Measurements from ENCODE around the gene FER. TPM values are rescaled to one million over a fixed set of nuclear protein-coding genes. Genes with fewer than 3 reads are reported as not detected.
"Not testable (repeated sequence)": the region's sequence is repeated elsewhere in the genome, so short reads cannot be mapped to it uniquely, and the experiment has no call there.

The FER gene
- polyA plus RNA-seq, 5 donors, result 10.5 to 22.3 (median 18.9) TPM

DNA sequence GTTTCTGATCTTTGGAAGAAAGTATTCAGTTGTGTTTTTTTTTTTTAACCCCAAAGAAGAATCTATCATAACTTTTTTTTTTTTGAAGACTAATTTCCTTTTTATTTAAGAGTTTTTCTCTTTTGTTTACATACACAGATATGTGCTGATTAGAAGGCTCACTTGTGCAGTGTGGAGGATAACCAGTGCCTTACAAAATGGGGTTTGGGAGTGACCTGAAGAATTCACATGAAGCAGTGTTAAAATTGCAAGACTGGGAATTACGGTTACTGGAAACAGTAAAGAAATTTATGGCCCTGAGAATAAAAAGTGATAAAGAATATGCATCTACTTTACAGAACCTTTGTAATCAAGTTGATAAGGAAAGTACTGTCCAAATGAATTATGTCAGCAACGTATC lies 50.3 kb downstream of the FER start:
- DNase-seq, result no peak

- DNase-seq, result no peak
These were observed 51.0 kb downstream of the FER start for GRCh38 chr5:108798513-108799265.

DNA sequence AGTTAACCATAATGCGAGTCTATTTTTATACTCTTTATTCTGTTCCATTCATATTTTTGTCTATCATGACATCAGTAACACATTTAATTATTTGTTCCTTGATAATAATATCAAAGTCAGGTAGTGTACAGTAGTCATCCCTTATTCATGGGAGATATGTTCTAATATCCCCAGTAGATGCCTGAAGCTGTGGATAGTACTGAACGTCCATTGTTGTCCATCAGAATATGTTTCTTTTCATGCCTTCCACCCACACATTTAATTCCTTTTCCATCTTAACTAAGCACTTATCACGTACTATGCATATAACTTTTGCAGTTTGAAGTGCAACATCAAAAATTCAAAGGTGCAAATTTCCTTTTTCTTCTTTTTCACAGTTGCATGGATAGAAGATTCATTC lies 53.6 kb downstream of the FER start:
- DNase-seq, result no peak

- no peak for DNase-seq
These were observed 54.1 kb downstream of the FER start for GRCh38 chr5:108801776-108802175.

DNA sequence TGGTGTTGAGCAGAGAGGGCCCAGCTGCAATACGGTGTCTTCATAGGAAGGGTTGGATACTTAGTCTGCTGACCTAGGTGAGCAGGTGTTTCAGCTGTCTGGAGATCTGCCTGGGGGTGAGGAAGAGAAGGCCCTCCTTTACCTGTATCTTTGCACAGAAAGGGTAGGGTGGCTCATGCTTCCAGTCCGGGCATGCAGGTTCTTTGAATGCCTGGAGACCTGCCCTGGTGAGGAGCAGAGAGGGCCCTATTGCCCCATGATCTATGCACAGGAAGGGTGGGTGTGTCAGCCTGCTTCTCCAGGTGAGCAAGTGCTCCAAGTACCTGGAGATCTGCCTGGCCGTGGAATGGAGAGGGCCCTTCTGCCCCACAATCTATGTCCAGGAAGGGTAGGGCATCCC lies 63.0 kb downstream of the FER start:
- DNase-seq, result no peak

- DNase-seq, result no peak
These were observed 66.0 kb downstream of the FER start for GRCh38 chr5:108813673-108814072.

- no peak for DNase-seq
These were observed 66.9 kb downstream of the FER start for GRCh38 chr5:108814551-108814950.

DNA sequence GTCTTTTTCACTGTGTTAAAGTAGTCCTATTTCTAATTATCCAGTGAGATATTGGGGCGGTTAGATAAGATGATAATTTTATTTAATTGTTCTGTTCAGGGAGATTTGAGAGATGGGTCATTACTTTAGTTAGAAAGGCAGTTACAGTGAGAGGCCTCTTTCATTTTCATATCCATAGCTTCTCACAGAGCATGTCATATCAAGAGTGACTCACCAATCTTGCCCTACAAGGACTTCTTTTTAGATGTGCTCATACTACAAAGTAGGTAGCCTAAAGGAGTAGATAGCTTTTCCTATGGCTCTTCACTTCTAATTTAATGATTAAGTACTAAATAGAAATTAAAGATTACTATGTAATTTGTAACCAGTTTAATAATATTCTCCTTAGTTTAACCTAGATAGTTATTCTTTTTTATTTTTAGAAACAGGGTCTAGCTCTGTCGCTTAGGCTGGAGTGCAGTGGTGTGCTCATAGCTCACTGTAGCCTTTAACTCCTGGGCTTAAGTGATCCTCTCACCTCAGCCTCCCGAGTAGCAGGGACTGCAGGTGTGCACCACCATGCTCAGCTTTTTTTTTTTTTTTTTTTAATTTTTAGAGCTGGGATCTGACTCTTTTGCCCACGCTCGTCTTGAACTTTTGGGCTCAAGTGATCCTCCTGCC lies 71.0 kb downstream of the FER start:
- DNase-seq, result no peak

DNA sequence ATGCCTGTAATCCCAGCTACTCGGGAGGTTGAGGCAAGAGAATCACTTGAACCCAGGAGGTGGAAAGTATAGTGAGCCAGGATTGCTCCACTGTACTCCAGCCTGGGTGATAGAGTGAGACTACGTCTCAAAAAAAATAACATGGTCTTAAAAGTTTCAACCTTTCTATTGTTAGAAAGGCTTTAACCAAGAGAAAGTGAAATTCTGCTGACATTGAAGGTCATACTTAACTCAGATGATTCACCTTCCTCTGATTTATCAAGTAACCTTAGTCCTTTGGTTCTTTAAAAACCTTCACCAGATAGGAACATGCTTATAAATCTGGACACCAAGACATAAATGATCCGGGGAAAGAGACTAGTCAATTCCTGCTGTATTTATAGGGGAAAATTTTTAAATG lies 73.3 kb downstream of the FER start:
- no peak for DNase-seq

- no peak for DNase-seq
These were observed 74.7 kb downstream of the FER start for GRCh38 chr5:108822211-108822947.

DNA sequence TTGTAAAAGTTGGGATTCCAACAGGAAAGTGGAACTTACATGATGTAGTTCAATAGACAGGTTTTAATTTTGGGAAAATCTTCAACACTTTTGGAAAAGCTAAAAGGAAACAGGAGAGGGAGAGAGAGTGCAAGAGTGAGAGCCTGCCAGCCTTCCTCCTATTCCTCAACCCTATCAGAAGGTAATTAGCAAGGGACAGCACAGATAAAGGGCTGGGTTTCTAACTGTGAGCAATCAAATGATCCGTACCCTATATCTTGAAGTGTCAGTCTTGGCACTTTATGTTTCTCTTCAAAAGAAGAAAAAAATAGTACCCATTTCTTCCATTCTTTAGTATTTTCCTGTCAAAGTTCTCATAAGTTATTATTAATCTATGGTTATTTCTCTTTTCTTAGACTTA lies 79.4 kb downstream of the FER start:
- DNase-seq, result no peak

DNA sequence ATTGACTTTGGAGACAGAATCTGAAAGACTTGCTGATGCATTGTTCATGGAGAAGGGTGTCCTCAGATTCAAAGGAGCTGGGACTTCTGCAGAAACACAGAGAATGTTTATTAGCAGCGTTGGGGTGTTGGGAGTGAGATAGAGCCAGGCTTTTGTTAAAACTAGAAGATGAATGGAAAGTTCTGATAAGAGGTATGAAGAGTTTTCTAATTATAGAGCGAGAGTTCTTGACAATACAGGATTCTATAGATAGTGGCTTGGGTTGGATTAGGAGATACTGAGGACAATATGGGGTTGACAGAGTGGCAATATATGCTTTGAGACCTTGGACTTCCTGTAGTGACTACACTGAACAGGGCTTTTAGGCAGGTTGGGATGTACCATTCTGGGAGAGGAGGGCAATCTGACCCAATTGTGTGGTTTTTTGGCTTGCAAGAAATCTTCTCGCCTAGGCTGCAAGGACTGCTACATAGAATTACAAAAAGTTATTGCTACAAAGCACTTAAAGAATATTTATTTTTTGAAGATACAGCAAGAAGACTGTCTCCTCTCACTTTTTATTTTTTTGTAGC lies 83.1 kb downstream of the FER start:
- no peak for DNase-seq

DNA sequence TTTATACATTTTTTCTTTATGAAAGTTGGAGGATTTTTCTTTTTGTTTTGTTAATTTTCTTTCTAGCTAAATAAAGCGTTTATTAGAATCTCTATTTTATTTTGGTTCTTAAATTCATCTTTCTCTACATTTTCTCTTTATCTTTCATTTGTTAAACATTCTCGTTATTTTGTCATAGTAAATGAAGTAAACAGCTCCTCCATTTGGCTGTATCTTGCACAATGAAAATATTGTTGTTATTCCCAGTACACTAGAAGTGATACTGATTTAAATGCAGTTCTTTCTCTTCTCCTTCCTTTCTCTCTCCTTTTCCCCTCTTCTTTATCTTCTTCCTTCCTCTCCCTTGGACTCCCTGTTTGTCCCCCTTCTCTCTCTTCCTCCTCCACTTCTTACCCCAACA lies 88.8 kb downstream of the FER start:
- DNase-seq, result no peak

DNA sequence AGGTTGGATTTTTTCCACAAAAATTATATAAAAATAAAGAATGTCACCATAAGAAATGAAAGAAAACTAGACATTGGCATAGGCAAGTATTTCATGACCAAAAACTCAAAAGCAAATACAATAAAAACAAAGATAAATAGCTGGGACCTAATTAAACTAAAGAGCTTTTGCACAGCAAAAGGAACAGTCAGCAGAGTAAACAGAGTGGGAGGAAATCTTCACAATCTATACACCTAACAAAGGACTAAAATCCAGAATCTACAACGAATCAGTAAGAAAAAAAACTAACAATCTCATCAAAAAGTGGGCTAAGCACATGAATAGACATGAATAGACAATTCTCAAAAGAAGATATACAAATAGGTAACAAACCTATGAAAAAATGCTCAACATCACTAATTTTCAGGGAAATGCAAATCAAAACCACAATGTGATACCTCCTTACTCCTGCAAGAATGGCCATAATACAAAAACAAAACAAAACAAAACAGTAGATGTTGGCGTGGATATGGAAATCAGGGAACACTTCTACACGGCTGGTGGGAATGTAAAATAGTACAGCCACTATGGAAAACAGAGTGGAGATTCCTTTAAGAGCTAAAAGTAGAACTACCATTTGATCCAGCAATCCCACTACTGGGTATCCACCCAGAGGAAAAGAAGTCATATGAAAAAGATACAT lies 94.7 kb downstream of the FER start:
- DNase-seq, result not testable (repeated sequence)

DNA sequence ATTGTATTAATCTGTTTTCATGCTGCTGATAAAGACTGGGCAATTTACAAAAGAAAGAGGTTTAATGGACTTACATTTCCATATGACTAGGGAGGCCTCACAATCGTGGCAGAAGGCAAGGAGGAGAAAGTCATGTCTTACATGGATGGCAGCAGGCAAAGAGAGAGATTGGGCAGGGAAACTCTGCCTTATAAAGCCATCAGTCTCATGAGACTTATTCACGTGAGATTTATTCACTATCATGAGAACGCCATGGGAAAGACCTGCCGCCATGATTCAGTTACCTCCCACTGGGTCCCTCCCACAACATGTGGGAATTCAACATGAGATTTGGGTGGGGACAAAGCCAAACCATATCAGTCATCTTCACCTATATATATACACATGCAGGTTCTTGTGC lies 103.4 kb downstream of the FER start:
- not testable (repeated sequence) for DNase-seq

- DNase-seq, result no peak
These were observed 110.2 kb downstream of the FER start for GRCh38 chr5:108857905-108858304.

DNA sequence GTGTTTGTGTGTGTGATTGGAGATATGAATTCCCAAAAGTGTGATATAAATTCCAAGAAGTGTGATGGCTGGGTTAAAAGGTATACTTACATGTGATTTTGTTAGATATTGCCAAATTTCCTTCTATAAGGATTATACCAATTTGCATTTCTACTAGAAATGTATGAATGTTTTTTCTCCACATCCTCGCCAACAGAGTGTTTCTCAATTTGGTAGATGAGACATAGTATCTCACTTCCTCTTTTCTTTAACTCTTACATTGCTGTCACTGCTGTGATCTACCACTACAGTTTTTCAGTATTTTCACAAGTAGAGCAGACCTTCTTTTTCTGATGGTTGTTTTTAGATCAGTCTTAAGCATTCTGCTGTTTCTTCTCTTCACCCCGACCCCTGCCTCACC lies 111.3 kb downstream of the FER start:
- DNase-seq, result no peak

DNA sequence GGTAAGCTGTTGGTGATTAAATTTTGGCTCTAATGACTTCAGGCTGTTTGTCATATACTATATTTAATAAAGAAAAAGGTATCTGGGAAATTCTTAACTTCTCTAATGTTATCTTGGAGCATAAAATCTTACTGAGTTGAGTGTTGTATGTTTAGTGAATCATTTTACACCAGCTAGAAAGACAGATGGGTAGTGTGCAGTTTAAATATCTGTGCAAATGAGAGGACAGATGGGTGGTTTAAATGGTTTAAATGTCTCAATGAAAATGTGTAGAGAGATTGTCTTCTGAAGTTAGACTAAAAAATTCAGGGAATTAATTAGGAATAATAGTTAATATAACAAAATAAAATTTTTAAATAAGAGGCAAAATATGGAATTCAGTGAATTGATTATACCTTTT lies 114.5 kb downstream of the FER start:
- DNase-seq, result no peak

GRCh38 chr5:108866097-108866496 lies 118.4 kb downstream of the FER start:
- not testable (repeated sequence) for DNase-seq

- DNase-seq, result no peak
These were observed 120.0 kb downstream of the FER start for GRCh38 chr5:108867656-108868055.

GRCh38 chr5:108869066-108869465 lies 121.4 kb downstream of the FER start:
- no peak for DNase-seq

- no peak for DNase-seq
These were observed 128.8 kb downstream of the FER start for GRCh38 chr5:108876451-108876850.
